ENCODE results near the gene METTL26.

Gene METTL26

DNA sequence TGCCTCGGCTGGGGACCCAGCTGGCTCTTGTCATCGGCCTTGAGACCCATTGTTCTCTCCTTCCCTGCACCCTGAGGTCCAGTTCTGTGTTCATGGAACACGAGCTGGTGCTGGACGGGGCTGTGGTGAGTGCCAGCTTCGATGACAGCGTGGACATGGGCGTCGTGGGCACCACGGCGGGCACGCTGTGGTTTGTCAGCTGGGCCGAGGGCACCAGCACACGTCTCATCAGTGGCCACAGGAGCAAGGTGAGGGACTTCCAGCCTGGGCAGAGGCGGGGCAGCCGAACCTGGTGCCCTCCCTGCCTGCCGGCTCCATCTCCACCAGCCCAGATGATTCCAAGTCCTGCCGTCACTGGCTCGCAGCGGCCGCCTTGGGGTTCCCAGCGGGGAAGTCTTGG is 26.5 kb upstream of the METTL26 start:
- TF ChIP-seq EZH2phosphoT487 (IDR thresholded peaks at IDR 0.05; ENCODE audit: borderline replicate concordance), result no peak
- TF ChIP-seq, protein P1, sequence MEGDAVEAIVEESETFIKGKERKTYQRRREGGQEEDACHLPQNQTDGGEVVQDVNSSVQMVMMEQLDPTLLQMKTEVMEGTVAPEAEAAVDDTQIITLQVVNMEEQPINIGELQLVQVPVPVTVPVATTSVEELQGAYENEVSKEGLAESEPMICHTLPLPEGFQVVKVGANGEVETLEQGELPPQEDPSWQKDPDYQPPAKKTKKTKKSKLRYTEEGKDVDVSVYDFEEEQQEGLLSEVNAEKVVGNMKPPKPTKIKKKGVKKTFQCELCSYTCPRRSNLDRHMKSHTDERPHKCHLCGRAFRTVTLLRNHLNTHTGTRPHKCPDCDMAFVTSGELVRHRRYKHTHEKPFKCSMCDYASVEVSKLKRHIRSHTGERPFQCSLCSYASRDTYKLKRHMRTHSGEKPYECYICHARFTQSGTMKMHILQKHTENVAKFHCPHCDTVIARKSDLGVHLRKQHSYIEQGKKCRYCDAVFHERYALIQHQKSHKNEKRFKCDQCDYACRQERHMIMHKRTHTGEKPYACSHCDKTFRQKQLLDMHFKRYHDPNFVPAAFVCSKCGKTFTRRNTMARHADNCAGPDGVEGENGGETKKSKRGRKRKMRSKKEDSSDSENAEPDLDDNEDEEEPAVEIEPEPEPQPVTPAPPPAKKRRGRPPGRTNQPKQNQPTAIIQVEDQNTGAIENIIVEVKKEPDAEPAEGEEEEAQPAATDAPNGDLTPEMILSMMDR (conservative IDR thresholded peaks at IDR 0.05; ENCODE audit: low read length), result no peak
- no peaks in the 10 kb centered on the region for H3K9me2 ChIP-seq (replicated peaks; ENCODE audit: low read depth, low read length)
- H3K4me1 ChIP-seq (ENCODE audit: insufficient read depth, low read length, poor library complexity, severe bottlenecking), result peaks cover 4% of the 10 kb centered on the region
- H3K9ac ChIP-seq (ENCODE audit: low read depth, low read length, poor library complexity, severe bottlenecking), result no peak overlapping the region
- H2AFZ ChIP-seq (ENCODE audit: low read length), result no peak overlapping the region
- H3K36me3 ChIP-seq (ENCODE audit: insufficient read depth, low read length), result no peaks in the 10 kb centered on the region
- no peak overlapping the region for H3K4me3 ChIP-seq (ENCODE audit: low read length, poor library complexity, severe bottlenecking)
- H3K4me2 ChIP-seq (ENCODE audit: low read depth, low read length, poor library complexity, severe bottlenecking), result no peak overlapping the region
- H3K27me3 ChIP-seq (ENCODE audit: insufficient read depth, low read length, poor library complexity, severe bottlenecking), result no peaks in the 10 kb centered on the region
- no peaks in the 10 kb centered on the region for H3K79me2 ChIP-seq (ENCODE audit: insufficient read depth, low read length)
- no peaks in the 10 kb centered on the region for H3K9me3 ChIP-seq (ENCODE audit: insufficient read depth, low read depth, low read length)
- H4K20me1 ChIP-seq (ENCODE audit: insufficient read depth, low read length, poor library complexity, severe bottlenecking), result no peaks in the 10 kb centered on the region
- H3F3A ChIP-seq (ENCODE audit: low read depth), result no peaks in the 10 kb centered on the region

DNA sequence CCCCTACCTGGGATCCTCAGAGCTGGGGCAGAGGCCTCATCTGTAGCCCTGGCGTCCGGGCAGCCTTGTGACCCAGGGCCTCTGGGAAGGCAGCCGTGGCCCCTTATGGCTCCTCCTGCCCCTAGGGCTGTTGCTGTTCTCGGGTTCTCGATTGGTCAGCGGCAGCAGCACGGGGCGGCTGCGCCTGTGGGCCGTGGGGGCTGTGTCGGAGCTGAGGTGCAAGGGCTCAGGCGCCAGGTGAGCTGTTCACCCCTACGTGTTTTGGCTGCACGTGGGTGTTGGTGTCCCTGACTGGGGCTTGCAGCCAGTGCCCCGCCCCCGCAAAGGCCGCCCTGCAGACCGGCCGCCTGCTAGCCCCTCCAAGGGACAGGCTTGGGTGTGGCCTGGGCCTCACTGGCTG is 26.0 kb upstream of the METTL26 start:
- no peaks in the 10 kb centered on the region for H3K27me3 ChIP-seq (ENCODE audit: insufficient read depth, low read length, poor library complexity, severe bottlenecking)
- H3F3A ChIP-seq (ENCODE audit: low read depth), result no peaks in the 10 kb centered on the region
- no peaks in the 10 kb centered on the region for H3K9me2 ChIP-seq (replicated peaks; ENCODE audit: low read depth, low read length)
- H3K4me3 ChIP-seq (ENCODE audit: low read length, poor library complexity, severe bottlenecking), result no peak overlapping the region
- no peaks in the 10 kb centered on the region for H3K79me2 ChIP-seq (ENCODE audit: insufficient read depth, low read length)
- no peak overlapping the region for H3K9ac ChIP-seq (ENCODE audit: low read depth, low read length, poor library complexity, severe bottlenecking)
- no peak overlapping the region for H2AFZ ChIP-seq (ENCODE audit: low read length)
- no peak for TF ChIP-seq EZH2phosphoT487 (IDR thresholded peaks at IDR 0.05; ENCODE audit: borderline replicate concordance)
- TF ChIP-seq, protein P1 (conservative IDR thresholded peaks at IDR 0.05; ENCODE audit: low read length), result no peak
- H3K4me2 ChIP-seq (ENCODE audit: low read depth, low read length, poor library complexity, severe bottlenecking), result no peak overlapping the region
- H3K9me3 ChIP-seq (ENCODE audit: insufficient read depth, low read depth, low read length), result no peaks in the 10 kb centered on the region
- no peaks in the 10 kb centered on the region for H3K36me3 ChIP-seq (ENCODE audit: insufficient read depth, low read length)
- H3K4me1 ChIP-seq (ENCODE audit: insufficient read depth, low read length, poor library complexity, severe bottlenecking), result no peaks in the 10 kb centered on the region
- H4K20me1 ChIP-seq (ENCODE audit: insufficient read depth, low read length, poor library complexity, severe bottlenecking), result no peaks in the 10 kb centered on the region

DNA sequence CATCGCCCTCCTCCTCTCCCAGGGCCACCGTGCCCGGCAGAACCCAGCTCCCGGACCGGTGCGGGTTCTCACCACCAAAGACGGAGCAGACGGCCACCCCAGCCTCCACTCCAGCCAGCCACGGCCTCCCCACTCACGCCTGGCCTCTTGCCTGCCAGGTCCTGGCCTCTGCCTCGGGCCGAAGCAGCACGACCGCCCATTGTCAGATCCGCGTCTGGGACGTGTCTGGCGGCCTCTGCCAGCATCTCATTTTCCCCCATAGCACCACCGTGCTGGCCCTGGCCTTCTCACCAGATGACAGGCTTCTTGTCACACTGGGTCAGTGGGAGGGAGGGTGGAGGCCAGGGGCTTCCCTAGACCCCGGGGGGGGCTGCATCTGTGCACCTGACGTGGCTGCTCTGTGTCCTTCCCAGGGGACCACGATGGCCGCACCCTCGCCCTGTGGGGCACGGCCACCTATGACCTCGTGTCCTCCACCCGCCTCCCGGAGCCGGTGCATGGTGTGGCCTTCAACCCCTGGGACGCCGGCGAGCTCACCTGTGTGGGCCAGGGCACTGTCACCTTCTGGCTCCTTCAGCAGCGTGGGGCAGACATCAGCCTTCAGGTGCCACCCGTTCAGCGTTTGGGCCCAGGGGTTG is 25.2 kb upstream of the METTL26 start:
- H3K4me3 ChIP-seq (ENCODE audit: low read length, poor library complexity, severe bottlenecking), result no peak overlapping the region
- H2AFZ ChIP-seq (ENCODE audit: low read length), result no peak overlapping the region
- no peaks in the 10 kb centered on the region for H3K9me3 ChIP-seq (ENCODE audit: insufficient read depth, low read depth, low read length)
- no peaks in the 10 kb centered on the region for H3F3A ChIP-seq (ENCODE audit: low read depth)
- H3K36me3 ChIP-seq (ENCODE audit: insufficient read depth, low read length), result no peaks in the 10 kb centered on the region
- no peaks in the 10 kb centered on the region for H3K79me2 ChIP-seq (ENCODE audit: insufficient read depth, low read length)
- TF ChIP-seq, protein P1 (conservative IDR thresholded peaks at IDR 0.05; ENCODE audit: low read length), result no peak
- TF ChIP-seq EZH2phosphoT487 (IDR thresholded peaks at IDR 0.05; ENCODE audit: borderline replicate concordance), result no peak
- H3K9ac ChIP-seq (ENCODE audit: low read depth, low read length, poor library complexity, severe bottlenecking), result no peak overlapping the region
- no peaks in the 10 kb centered on the region for H3K4me1 ChIP-seq (ENCODE audit: insufficient read depth, low read length, poor library complexity, severe bottlenecking)
- H4K20me1 ChIP-seq (ENCODE audit: insufficient read depth, low read length, poor library complexity, severe bottlenecking), result no peaks in the 10 kb centered on the region
- H3K27me3 ChIP-seq (ENCODE audit: insufficient read depth, low read length, poor library complexity, severe bottlenecking), result no peaks in the 10 kb centered on the region
- H3K9me2 ChIP-seq (replicated peaks; ENCODE audit: low read depth, low read length), result no peaks in the 10 kb centered on the region
- no peak overlapping the region for H3K4me2 ChIP-seq (ENCODE audit: low read depth, low read length, poor library complexity, severe bottlenecking)

Measured in Loucy (cell line).